Esophagus muscularis mucosa (tissue), 4 donors: Measurements from ENCODE around the gene PPP3CA. TPM values are rescaled to one million over a fixed set of nuclear protein-coding genes. Genes with fewer than 3 reads are reported as not detected.

Source experiments
- DNase-seq: peaks from one replicate; pipeline ENCODE4 v3.0.0-alpha.2; 2017; ENCODE audit errors: extremely low spot score
- H3K27ac ChIP-seq, 4 donors: fragments of 200-600 bp; sonication (generic); replicated peaks in 1 of 4; 1 replicate in 3 of 4; 2 replicates in 1 of 4; pipeline ENCODE4 v1.5.1; 2016 to 2019; ENCODE audit warnings: mild to moderate bottlenecking in 1 of 4
- H3K27me3 ChIP-seq, 4 donors: fragments of 200-600 bp; sonication (generic); one replicate each; pipeline versions ENCODE4 v1.5.1 to v1.6.0; 2016 to 2019
- H3K36me3 ChIP-seq, 4 donors: fragments of 200-600 bp; sonication (generic); one replicate each; pipeline ENCODE4 v1.5.1; 2016 to 2019
- H3K4me1 ChIP-seq, 4 donors: fragments of 200-600 bp; sonication (generic); one replicate each; pipeline ENCODE4 v1.5.1; 2016 to 2019
- H3K4me3 ChIP-seq, 4 donors: fragments of 200-600 bp; sonication (generic); 1 replicate in 2 of 4; 2 replicates in 2 of 4; pipeline ENCODE4 v1.5.1; 2016 to 2019; ENCODE audit warnings: mild to moderate bottlenecking in 4 of 4, moderate library complexity in 1 of 4
- H3K9me3 ChIP-seq, 4 donors: fragments of 200-600 bp; sonication (generic); 1 replicate in 3 of 4; 2 replicates in 1 of 4; pipeline ENCODE4 v1.5.1; 2016 to 2019
- EP300 ChIP-seq: sonication (generic); formaldehyde crosslinking; IDR thresholded peaks from one replicate; pipeline ENCODE4 v1.6.1; 2017; ENCODE audit warnings: antibody characterized with exemption
- POLR2A ChIP-seq: fragments of 450-650 bp; IDR thresholded peaks from one replicate; pipeline ENCODE4 v1.6.1; 2017; ENCODE audit warnings: antibody characterized with exemption, moderate library complexity, mild to moderate bottlenecking, low read depth
- POLR2AphosphoS5 ChIP-seq, 2 donors: sonication (generic); formaldehyde crosslinking; IDR thresholded peaks; one replicate each; pipeline ENCODE4 v1.6.1; 2017; ENCODE audit warnings: antibody characterized with exemption in 2 of 2
- WGBS: methylation state at CpG from one replicate; pipeline ENCODE4 v1.1.5; 2018; 5-methylcytosine and 5-hydroxymethylcytosine counted together
- intact Hi-C: fragments of 100-400 bp; cut with DNase I; formaldehyde crosslinking; loops from one replicate; pipeline ENCODE4 v1.15.1; 2023
- total RNA-seq, 4 donors: library from RNA; depleted of rRNA; stranded (reverse); fragments of >200 nt; gene quantifications; one replicate each; pipeline versions ENCODE4 v1.1.0 to v1.2.1, GENCODE V29; 2016
- TF ChIP-seq, protein P1 (sequence below), 3 experiments: fragments of 200-600 bp in 2 of 3; fragments of 450-650 bp in 1 of 3; sonication (generic) in 2 of 3; IDR thresholded peaks; one replicate each; pipeline ENCODE4 v1.5.1; 2017 to 2019; ENCODE audit warnings: antibody characterized with exemption in 3 of 3, mild to moderate bottlenecking in 2 of 3, moderate library complexity in 1 of 3

The PPP3CA gene
- total RNA-seq, 4 donors from 2014 or later: 21.3 to 31.6 (median 23.3) TPM

DNA sequence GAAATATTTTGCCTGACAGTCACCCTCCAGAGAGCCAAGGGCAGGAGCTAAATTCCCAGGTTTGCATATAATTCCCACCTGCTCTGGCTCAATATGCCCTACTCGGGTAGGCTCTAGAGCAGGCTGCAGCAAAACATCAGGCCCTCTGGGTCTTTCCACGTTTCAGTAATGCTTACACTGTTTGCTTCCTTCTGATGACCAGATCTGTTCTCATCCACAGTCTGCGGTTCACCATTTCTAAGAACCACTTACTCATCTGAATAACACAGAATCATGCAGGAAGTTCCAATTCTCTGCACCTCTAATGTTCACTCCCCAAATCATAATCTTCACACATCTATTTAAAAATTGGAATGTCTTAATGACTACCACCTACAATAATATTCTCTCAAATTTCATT is 141.4 kb downstream of the PPP3CA start:
- no peak overlapping the region for H3K27ac ChIP-seq
- no peak for DNase-seq
- no peaks in the 10 kb centered on the region for H3K36me3 ChIP-seq
- 75% methylated on average over 3 of the region's 3 CpGs for WGBS
- H3K4me1 ChIP-seq: peaks cover 0 to 9% (median 2%) of the 10 kb centered on the region in 4 donors
- intact Hi-C loops: no loop called here
- TF ChIP-seq EP300 (no peak), POLR2AphosphoS5 (IDR thresholded peaks at IDR 0.05) (no peak), POLR2A (no peak)
- TF ChIP-seq, protein P1, sequence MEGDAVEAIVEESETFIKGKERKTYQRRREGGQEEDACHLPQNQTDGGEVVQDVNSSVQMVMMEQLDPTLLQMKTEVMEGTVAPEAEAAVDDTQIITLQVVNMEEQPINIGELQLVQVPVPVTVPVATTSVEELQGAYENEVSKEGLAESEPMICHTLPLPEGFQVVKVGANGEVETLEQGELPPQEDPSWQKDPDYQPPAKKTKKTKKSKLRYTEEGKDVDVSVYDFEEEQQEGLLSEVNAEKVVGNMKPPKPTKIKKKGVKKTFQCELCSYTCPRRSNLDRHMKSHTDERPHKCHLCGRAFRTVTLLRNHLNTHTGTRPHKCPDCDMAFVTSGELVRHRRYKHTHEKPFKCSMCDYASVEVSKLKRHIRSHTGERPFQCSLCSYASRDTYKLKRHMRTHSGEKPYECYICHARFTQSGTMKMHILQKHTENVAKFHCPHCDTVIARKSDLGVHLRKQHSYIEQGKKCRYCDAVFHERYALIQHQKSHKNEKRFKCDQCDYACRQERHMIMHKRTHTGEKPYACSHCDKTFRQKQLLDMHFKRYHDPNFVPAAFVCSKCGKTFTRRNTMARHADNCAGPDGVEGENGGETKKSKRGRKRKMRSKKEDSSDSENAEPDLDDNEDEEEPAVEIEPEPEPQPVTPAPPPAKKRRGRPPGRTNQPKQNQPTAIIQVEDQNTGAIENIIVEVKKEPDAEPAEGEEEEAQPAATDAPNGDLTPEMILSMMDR (IDR thresholded peaks at IDR 0.05): no peak
- H3K9me3 ChIP-seq: no peaks in the 10 kb centered on the region
- no peak overlapping the region for H3K4me3 ChIP-seq
- H3K27me3 ChIP-seq: no peaks in the 10 kb centered on the region

GRCh38 chr4:101201421-101201820 is 145.9 kb downstream of the PPP3CA start:
- H3K9me3 ChIP-seq: no peaks in the 10 kb centered on the region
- peaks cover 13 to 36% (median 30%) of the 10 kb centered on the region in 4 donors for H3K4me1 ChIP-seq
- 47% methylated on average over 2 of the region's 2 CpGs for WGBS
- no peak overlapping the region for H3K27ac ChIP-seq
- intact Hi-C loops: no loop called here
- no peak for DNase-seq
- TF ChIP-seq POLR2AphosphoS5 (IDR thresholded peaks at IDR 0.05): no peak
- TF ChIP-seq POLR2A: no peak
- TF ChIP-seq, protein P1 (IDR thresholded peaks at IDR 0.05): no peak
- no peak for TF ChIP-seq EP300
- H3K27me3 ChIP-seq: no peaks in the 10 kb centered on the region
- H3K36me3 ChIP-seq: no peaks in the 10 kb centered on the region
- no peak overlapping the region for H3K4me3 ChIP-seq

GRCh38 chr4:101200561-101200960 is 146.8 kb downstream of the PPP3CA start:
- TF ChIP-seq POLR2AphosphoS5 (IDR thresholded peaks at IDR 0.05) (peak in 1 of 2 donors; percentile 36), POLR2A (no peak), EP300 (no peak)
- TF ChIP-seq, protein P1 (IDR thresholded peaks at IDR 0.05): no peak
- intact Hi-C loops: no loop called here
- Histone ChIP-seq H3K4me3 (no peak overlapping the region), H3K27me3 (no peaks in the 10 kb centered on the region), H3K9me3 (no peaks in the 10 kb centered on the region), H3K4me1 (peaks cover 13 to 36% (median 27%) of the 10 kb centered on the region in 4 donors), H3K27ac (no peak overlapping the region), H3K36me3 (peaks cover 0 to 1% (median 0%) of the 10 kb centered on the region in 4 donors)
- 44% methylated on average over 4 of the region's 4 CpGs for WGBS
- no peak for DNase-seq

DNA sequence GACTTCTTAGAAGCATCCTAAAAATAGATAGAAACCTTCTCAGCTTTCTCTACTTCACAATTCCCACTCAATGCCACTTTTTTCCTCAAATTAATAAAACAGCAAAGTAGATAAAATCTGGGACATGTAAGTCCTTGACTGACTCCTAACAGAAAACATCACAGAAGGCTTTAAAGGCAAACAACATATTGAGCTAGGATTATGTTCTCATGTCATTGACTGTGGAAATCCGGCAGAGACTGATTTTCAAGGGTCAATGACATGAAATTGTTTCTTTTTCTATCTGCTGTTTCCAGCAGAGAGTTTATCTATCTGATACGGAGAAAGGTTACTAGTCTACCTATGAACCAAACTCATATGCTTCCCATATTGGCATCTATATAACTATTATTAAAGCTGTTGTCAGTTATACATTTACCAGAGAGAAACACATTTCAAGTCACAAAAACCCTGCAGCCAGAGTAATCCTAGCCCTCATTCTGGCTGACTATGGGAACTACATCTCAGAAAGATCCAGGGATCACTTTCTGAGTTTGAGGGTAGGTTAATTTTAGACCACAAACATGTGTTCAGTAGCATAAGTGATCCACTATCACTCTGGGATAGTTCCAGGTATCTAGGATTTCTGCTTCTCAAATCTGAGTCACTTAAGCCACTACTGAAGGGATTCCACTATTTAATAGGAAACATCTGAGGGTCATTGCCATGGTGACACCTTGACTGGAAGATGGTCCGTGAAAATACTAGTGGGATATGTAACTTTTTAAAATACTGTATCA is 147.6 kb downstream of the PPP3CA start:
- Histone ChIP-seq H3K9me3 (no peaks in the 10 kb centered on the region), H3K4me3 (no peak overlapping the region), H3K36me3 (peaks cover 0 to 8% (median 0%) of the 10 kb centered on the region in 4 donors), H3K27ac (no peak overlapping the region), H3K27me3 (no peaks in the 10 kb centered on the region), H3K4me1 (peaks cover 13 to 36% (median 26%) of the 10 kb centered on the region in 4 donors)
- no peak for TF ChIP-seq POLR2AphosphoS5 (IDR thresholded peaks at IDR 0.05)
- TF ChIP-seq EP300: no peak
- TF ChIP-seq, protein P1 (IDR thresholded peaks at IDR 0.05): no peak
- TF ChIP-seq POLR2A: no peak
- intact Hi-C loops: loop anchor here (10.0 kb wide), 1 partner anchor 145 kb away; the partner anchor contains the start of gene PPP3CA
- DNase-seq: no peak
- 84% methylated on average over 3 of the region's 3 CpGs for WGBS
